A673 (cell line): ENCODE measurements around the gene PEPD. TPM values are rescaled to one million over a fixed set of nuclear protein-coding genes. Genes with fewer than 3 reads are reported as not detected.

Source experiments
- BruUV-seq: library from RNA; stranded (reverse); fragments of 400-500 nt; replicated peaks from 2 replicates; lab custom pipeline; 2021; lab: Mats Ljungman, UMichigan
- CTCF ChIA-PET: fragments of 300-600 bp; sonication (Branson Sonifier 250); formaldehyde crosslinking; loops from one replicate; lab custom pipeline; 2022; ENCODE audit warnings: antibody characterized with exemption; lab: Charles Lee
- POLR2A ChIA-PET: fragments of 300-600 bp; sonication (Branson Sonifier 250); formaldehyde crosslinking; loops from one replicate; lab custom pipeline; 2022; ENCODE audit warnings: antibody characterized with exemption; ENCODE audit not compliant: low non-redundant PET; lab: Charles Lee
- DNase-seq: peaks from one replicate; pipeline ENCODE4 v3.0.0-alpha.2; 2015; ENCODE audit warnings: low spot score
- H3K27ac ChIP-seq: fragments of 200-600 bp; sonication (generic); 2 replicates; pipeline ENCODE4 v1.5.1; 2016; ENCODE audit warnings: mixed run types, low read depth, mild to moderate bottlenecking, mixed read lengths, antibody characterized with exemption, low read length; ENCODE audit not compliant: poor library complexity, severe bottlenecking
- H3K27me3 ChIP-seq: fragments of 200-600 bp; sonication (generic); replicated peaks from 2 replicates; pipeline ENCODE4 v1.6.1; 2017; ENCODE audit warnings: mixed run types, low read depth, mild to moderate bottlenecking, mixed read lengths, antibody characterized with exemption, low read length; ENCODE audit not compliant: insufficient read depth, poor library complexity
- H3K36me3 ChIP-seq: fragments of 200-600 bp; sonication (generic); 2 replicates; pipeline ENCODE4 v1.6.1; 2016; ENCODE audit warnings: mixed run types, mild to moderate bottlenecking, mixed read lengths, antibody characterized with exemption, low read length; ENCODE audit not compliant: insufficient read depth, poor library complexity, severe bottlenecking
- H3K4me1 ChIP-seq: fragments of 200-600 bp; sonication (generic); 2 replicates; pipeline ENCODE4 v1.6.1; 2017; ENCODE audit warnings: mixed run types, mild to moderate bottlenecking, mixed read lengths, antibody characterized with exemption, low read length; ENCODE audit not compliant: insufficient read depth, poor library complexity, severe bottlenecking
- H3K4me3 ChIP-seq: fragments of 200-600 bp; sonication (generic); 2 replicates; pipeline ENCODE4 v1.5.1; 2016; ENCODE audit warnings: low read depth, mixed run types, mild to moderate bottlenecking, mixed read lengths, low read length; ENCODE audit not compliant: poor library complexity, severe bottlenecking
- H3K9me3 ChIP-seq: fragments of 200-600 bp; sonication (generic); 2 replicates; pipeline ENCODE4 v1.6.1; 2016; ENCODE audit warnings: mixed run types, low read depth, mild to moderate bottlenecking, mixed read lengths, antibody characterized with exemption, low read length; ENCODE audit not compliant: poor library complexity, severe bottlenecking
- CTCF ChIP-seq: fragments of 300-800, 200-600 bp; sonication (generic); conservative IDR thresholded peaks from 2 replicates; pipeline ENCODE4 v1.5.1; 2017; ENCODE audit warnings: low read depth, mild to moderate bottlenecking, antibody characterized with exemption, low read length, moderate library complexity, mixed read lengths
- EZH2 ChIP-seq: fragments of 200-600 bp; sonication (generic); IDR thresholded peaks from 2 replicates; pipeline ENCODE4 v1.6.1; 2017; ENCODE audit warnings: borderline replicate concordance, low read depth, mild to moderate bottlenecking, mixed read lengths, antibody characterized with exemption, low read length; ENCODE audit not compliant: poor library complexity, severe bottlenecking
- intact Hi-C: fragments of 100-400 bp; cut with micrococcal nuclease; formaldehyde crosslinking; loops from one replicate; pipeline ENCODE4 v1.10.0; 2022; ENCODE audit not compliant: unreplicated experiment
- total RNA-seq: library from RNA; stranded (reverse); gene quantifications from 2 replicates; pipeline ENCODE4 v1.2.3, GENCODE V29; 2021

The PEPD gene
- total RNA-seq, 1 experiment from 2014 or later: 82.2 TPM

- no peaks in the 10 kb centered on the region for H3K9me3 ChIP-seq
- no peak for DNase-seq
- no TSS peak for BruUV-seq
- no peaks in the 10 kb centered on the region for H3K27me3 ChIP-seq
- TF ChIP-seq CTCF: no peak
- no peak for TF ChIP-seq EZH2
- no peak overlapping the region for H3K27ac ChIP-seq
- intact Hi-C loops: no loop called here
- POLR2A ChIA-PET: no interaction called here
- CTCF ChIA-PET: no interaction called here
- H3K4me1 ChIP-seq: peaks cover 4% of the 10 kb centered on the region
- no peaks in the 10 kb centered on the region for H3K36me3 ChIP-seq
- H3K4me3 ChIP-seq: no peak overlapping the region
Measured at GRCh38 chr19:33497131-33497777, 24.3 kb downstream of the PEPD start.

- no peaks in the 10 kb centered on the region for H3K9me3 ChIP-seq
- H3K4me1 ChIP-seq: no peaks in the 10 kb centered on the region
- no peak overlapping the region for H3K4me3 ChIP-seq
- no TSS peak for BruUV-seq
- no peak overlapping the region for H3K27ac ChIP-seq
- intact Hi-C loops: no loop called here
- no peak for TF ChIP-seq CTCF
- no peak for TF ChIP-seq EZH2
- ChIA-PET POLR2A (no interaction called here), CTCF (no interaction called here)
- H3K27me3 ChIP-seq: no peaks in the 10 kb centered on the region
- no peaks in the 10 kb centered on the region for H3K36me3 ChIP-seq
- no peak for DNase-seq
Measured at GRCh38 chr19:33496038-33496895, 25.3 kb downstream of the PEPD start.

GRCh38 chr19:33493401-33494275 lies 28.0 kb downstream of the PEPD start:
- no peak for TF ChIP-seq CTCF
- no peak for TF ChIP-seq EZH2
- CTCF ChIA-PET: no interaction called here
- H3K36me3 ChIP-seq: no peaks in the 10 kb centered on the region
- POLR2A ChIA-PET: interaction anchor here (0.6 kb wide), 1 partner anchor 349 kb away, joined by 6 read pairs; no protein-coding TSS in a partner anchor
- no TSS peak for BruUV-seq
- no peak for DNase-seq
- no peaks in the 10 kb centered on the region for H3K27me3 ChIP-seq
- no peak overlapping the region for H3K27ac ChIP-seq
- no peaks in the 10 kb centered on the region for H3K9me3 ChIP-seq
- H3K4me3 ChIP-seq: no peak overlapping the region
- intact Hi-C loops: no loop called here
- peaks cover 6% of the 10 kb centered on the region for H3K4me1 ChIP-seq
